ENCODE measurements around the gene SETD3. TPM values are rescaled to one million over a fixed set of nuclear protein-coding genes. Genes with fewer than 3 reads are reported as not detected.

The SETD3 gene
- total RNA-seq, 2 donors from 2014 or later, result 84.2 to 114 TPM

DNA sequence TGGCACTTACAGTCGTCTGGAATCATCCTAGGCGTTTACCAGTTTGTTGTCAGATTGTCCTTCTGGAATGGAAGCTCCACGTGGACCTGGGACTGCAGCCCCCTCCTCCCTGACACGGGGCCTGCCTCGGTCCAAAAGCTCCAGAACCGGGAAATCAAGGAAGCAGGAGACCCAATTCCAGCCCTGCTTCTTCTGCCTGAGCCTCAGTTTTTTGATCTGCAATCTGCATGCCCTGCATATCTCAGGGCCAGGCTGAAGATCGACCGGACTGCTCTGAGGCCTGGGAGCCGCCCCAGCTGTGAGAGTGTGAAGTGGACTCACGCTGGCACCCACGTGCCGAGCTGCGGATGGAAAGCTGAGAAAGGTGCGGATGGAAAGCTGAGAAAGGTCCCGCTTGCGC is 98.6 kb downstream of the SETD3 start:
- no peaks in the 10 kb centered on the region for H3K36me3 ChIP-seq
- H3K27me3 ChIP-seq, result no peaks in the 10 kb centered on the region
- DNase-seq (ENCODE audit: low spot score), result no peak
- TF ChIP-seq, protein P1, sequence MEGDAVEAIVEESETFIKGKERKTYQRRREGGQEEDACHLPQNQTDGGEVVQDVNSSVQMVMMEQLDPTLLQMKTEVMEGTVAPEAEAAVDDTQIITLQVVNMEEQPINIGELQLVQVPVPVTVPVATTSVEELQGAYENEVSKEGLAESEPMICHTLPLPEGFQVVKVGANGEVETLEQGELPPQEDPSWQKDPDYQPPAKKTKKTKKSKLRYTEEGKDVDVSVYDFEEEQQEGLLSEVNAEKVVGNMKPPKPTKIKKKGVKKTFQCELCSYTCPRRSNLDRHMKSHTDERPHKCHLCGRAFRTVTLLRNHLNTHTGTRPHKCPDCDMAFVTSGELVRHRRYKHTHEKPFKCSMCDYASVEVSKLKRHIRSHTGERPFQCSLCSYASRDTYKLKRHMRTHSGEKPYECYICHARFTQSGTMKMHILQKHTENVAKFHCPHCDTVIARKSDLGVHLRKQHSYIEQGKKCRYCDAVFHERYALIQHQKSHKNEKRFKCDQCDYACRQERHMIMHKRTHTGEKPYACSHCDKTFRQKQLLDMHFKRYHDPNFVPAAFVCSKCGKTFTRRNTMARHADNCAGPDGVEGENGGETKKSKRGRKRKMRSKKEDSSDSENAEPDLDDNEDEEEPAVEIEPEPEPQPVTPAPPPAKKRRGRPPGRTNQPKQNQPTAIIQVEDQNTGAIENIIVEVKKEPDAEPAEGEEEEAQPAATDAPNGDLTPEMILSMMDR (IDR thresholded peaks at IDR 0.05), result no peak
- no peaks in the 10 kb centered on the region for H3K4me1 ChIP-seq
- H3K27ac ChIP-seq, result no peak overlapping the region
- H3K9me3 ChIP-seq, result no peaks in the 10 kb centered on the region
- H3K4me3 ChIP-seq, result no peak overlapping the region

DNA sequence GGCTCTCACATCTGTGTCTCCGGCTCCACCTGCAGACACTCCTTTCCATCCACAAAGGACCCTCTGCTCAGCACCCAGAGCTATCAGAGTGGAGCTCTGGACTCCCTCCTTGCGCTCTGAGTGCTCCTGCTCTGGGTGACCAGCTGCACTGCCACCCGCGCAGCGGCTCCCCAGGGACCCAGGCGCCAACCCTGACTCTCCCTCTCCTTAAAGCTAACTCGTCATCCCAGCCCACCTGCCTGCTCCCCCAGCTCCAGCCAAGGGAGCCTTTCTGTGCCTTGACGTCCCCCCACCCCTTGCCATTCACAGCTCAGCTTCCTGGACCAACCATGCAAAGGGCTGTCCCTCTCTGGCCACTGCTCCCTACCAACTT is 99.0 kb downstream of the SETD3 start:
- TF ChIP-seq, protein P1 (IDR thresholded peaks at IDR 0.05), result no peak
- no peaks in the 10 kb centered on the region for H3K9me3 ChIP-seq
- H3K27me3 ChIP-seq, result no peaks in the 10 kb centered on the region

DNA sequence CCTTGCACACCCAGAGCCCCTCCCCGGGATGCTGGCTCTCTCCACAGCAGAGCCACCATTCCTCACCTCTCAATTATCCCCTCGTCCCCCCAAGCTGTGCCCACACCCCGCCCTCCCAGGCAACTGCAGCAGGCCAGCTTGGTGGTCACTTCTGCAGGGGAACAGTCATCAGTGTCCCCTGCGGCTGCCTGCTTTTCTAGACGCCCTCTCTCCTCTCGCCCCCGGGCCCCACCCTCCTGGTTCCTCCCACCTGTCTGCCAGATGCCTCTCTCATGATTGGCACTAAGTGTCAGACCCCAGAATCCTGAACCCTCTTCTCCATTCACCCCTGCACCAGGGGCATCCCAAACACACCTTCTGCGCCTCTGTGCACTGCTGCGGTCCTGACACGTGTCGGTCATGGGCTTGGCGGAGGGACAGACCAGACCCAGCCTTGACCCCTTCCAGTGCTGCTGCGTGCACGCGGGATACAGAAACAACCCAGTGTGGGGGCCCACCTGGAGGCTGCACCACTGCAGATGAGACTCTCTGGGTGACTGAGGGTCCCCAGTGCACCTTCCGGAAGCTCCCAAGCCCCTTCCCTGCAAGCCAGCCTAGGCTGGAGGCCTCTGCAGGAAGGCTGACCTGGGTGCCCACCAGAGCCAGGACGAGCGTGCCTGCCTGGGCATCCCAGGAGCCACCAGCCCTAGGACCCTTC is 99.5 kb downstream of the SETD3 start:
- H3K4me3 ChIP-seq, result no peak overlapping the region
- H3K27me3 ChIP-seq, result no peaks in the 10 kb centered on the region
- no peak overlapping the region for H3K27ac ChIP-seq
- H3K36me3 ChIP-seq, result no peaks in the 10 kb centered on the region
- no peaks in the 10 kb centered on the region for H3K4me1 ChIP-seq
- no peaks in the 10 kb centered on the region for H3K9me3 ChIP-seq
- TF ChIP-seq, protein P1 (IDR thresholded peaks at IDR 0.05), result no peak
- no peak for DNase-seq (ENCODE audit: low spot score)

More for the DNA sequence above, 99.0 kb downstream of the SETD3 start:
- no peak overlapping the region for H3K27ac ChIP-seq
- H3K36me3 ChIP-seq, result no peaks in the 10 kb centered on the region
- no peaks in the 10 kb centered on the region for H3K4me1 ChIP-seq
- DNase-seq (ENCODE audit: low spot score), result no peak
- no peak overlapping the region for H3K4me3 ChIP-seq

DNA sequence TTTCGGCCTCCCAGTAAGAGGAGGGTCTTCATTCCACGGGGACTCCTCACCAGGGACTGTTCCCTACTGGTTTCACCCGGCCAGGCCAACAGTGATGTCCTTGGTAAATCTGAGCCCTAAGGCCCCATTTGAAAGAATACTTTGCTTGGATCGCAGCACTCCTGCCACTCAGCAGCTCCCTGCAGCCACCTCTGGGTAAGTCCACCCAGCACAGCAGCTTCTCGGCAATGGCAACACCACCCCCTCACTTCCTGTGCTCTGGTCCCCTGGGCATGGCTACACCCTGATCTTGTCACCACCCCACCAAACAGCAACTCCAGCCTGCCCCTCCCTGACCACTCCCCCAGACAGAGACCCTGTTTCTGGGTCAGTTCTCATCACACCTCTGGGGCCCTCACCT is 100.3 kb downstream of the SETD3 start:
- H3K27ac ChIP-seq, result no peak overlapping the region
- no peaks in the 10 kb centered on the region for H3K27me3 ChIP-seq
- TF ChIP-seq, protein P1 (IDR thresholded peaks at IDR 0.05), result no peak
- no peaks in the 10 kb centered on the region for H3K9me3 ChIP-seq
- H3K4me3 ChIP-seq, result no peak overlapping the region
- DNase-seq (ENCODE audit: low spot score), result no peak
- H3K36me3 ChIP-seq, result no peaks in the 10 kb centered on the region
- H3K4me1 ChIP-seq, result no peaks in the 10 kb centered on the region

DNA sequence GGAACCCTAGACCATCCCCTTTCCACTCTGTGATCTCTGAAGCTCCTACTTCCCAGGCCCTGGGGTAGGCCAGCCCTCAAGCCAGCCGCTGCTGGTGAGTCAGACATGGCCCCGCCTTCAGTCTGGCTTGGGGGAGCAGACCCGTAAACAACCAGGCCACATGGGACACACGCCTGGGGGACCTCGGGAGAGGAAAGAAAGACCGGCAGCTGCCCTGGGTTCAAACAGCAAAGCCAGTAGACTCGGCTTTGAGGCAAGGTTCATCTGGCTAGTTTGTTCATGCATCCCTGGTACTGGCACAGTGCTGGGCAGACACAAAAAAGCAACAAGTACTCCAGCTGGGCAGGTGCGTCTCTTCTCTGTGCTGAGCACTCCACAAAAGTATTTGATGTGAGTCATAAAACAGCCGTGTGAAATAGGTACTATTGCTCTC is 101.9 kb downstream of the SETD3 start:
- H3K27me3 ChIP-seq, result no peaks in the 10 kb centered on the region
- no peak for DNase-seq (ENCODE audit: low spot score)
- no peaks in the 10 kb centered on the region for H3K36me3 ChIP-seq
- TF ChIP-seq, protein P1 (IDR thresholded peaks at IDR 0.05), result no peak
- no peaks in the 10 kb centered on the region for H3K4me1 ChIP-seq
- no peak overlapping the region for H3K4me3 ChIP-seq
- H3K9me3 ChIP-seq, result no peaks in the 10 kb centered on the region
- H3K27ac ChIP-seq, result no peak overlapping the region

DNA sequence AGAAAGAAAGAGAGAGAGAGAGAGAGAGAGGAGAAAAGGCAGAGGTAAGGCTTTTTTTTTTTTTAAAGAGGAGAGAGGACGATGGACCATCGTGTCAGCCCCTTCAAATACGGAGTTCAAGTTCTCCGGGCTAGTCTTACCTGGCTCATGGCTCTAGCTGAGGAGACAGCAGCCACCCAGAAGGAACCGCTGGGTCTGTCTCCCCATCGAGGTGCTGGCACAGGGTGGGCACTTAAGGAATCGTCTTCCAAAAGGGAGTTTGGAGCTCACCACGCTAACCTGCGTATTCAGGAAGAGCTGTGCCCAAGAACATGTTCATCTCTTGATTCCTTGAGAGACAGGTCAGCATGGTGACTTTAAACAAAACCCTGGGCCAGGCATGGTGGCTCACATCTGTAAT is 102.7 kb downstream of the SETD3 start:
- Histone ChIP-seq H3K27ac (no peak overlapping the region), H3K27me3 (no peaks in the 10 kb centered on the region), H3K36me3 (no peaks in the 10 kb centered on the region), H3K9me3 (no peaks in the 10 kb centered on the region), H3K4me1 (no peaks in the 10 kb centered on the region), H3K4me3 (no peak overlapping the region)
- DNase-seq (ENCODE audit: low spot score), result no peak
- TF ChIP-seq, protein P1 (IDR thresholded peaks at IDR 0.05), result no peak
